Breast epithelium (tissue), 4 donors: ENCODE measurements around the gene LYSMD2. TPM values are rescaled to one million over a fixed set of nuclear protein-coding genes. Genes with fewer than 3 reads are reported as not detected.
A peak's percentile ranks its signal among the peaks of the same experiment; 100 is the strongest.
"Not testable (repeated sequence)": the region's sequence is repeated elsewhere in the genome, so short reads cannot be mapped to it uniquely, and the experiment has no call there.

Source experiments
- DNase-seq, 2 donors: peaks; one replicate each; pipeline ENCODE4 v3.0.0-alpha.2; 2019; ENCODE audit warnings: low spot score in 2 of 2
- H3K27ac ChIP-seq, 2 donors: fragments of 200-600 bp; sonication (generic) in 1 of 2; one replicate each; pipeline ENCODE4 v1.5.1; 2016 to 2019; ENCODE audit warnings: mild to moderate bottlenecking in 1 of 2
- H3K27me3 ChIP-seq, 2 donors: fragments of 200-600 bp; sonication (generic) in 1 of 2; one replicate each; pipeline versions ENCODE4 v1.5.1 to v1.6.0; 2017 to 2019; ENCODE audit warnings: control low read depth in 1 of 2, mild to moderate bottlenecking in 1 of 2
- H3K36me3 ChIP-seq: fragments of 200-600 bp; one replicate; pipeline ENCODE4 v1.5.1; 2019
- H3K4me1 ChIP-seq, 2 donors: fragments of 200-600 bp; sonication (generic); one replicate each; pipeline ENCODE4 v1.5.1; 2016 to 2019; ENCODE audit warnings: control low read depth in 1 of 2
- H3K4me3 ChIP-seq, 3 donors: fragments of 200-600 bp; sonication (generic); 1 replicate in 2 of 3; 2 replicates in 1 of 3; pipeline ENCODE4 v1.5.1; 2016 to 2019; ENCODE audit warnings: mild to moderate bottlenecking in 3 of 3, moderate library complexity in 2 of 3
- H3K9me3 ChIP-seq, 2 donors: fragments of 200-600 bp; sonication (generic) in 1 of 2; one replicate each; pipeline ENCODE4 v1.5.1; 2016 to 2019; ENCODE audit warnings: control low read depth in 1 of 2
- CTCF ChIP-seq, 3 donors: fragments of 450-650 bp; IDR thresholded peaks; one replicate each; pipeline ENCODE4 v1.5.1; 2016 to 2017; ENCODE audit warnings: antibody characterized with exemption in 3 of 3, mild to moderate bottlenecking in 3 of 3, moderate library complexity in 3 of 3
- POLR2A ChIP-seq: fragments of 450-650 bp; IDR thresholded peaks from one replicate; pipeline ENCODE4 v1.6.1; 2016; ENCODE audit warnings: antibody characterized with exemption, mild to moderate bottlenecking, moderate library complexity
- POLR2AphosphoS5 ChIP-seq, 3 donors: sonication (generic); formaldehyde crosslinking; IDR thresholded peaks; one replicate each; pipeline ENCODE4 v1.6.1; 2017; ENCODE audit warnings: antibody characterized with exemption in 3 of 3
- intact Hi-C: fragments of 100-400 bp; cut with DNase I; formaldehyde crosslinking; loops from one replicate; pipeline ENCODE4 v1.15.1; 2023; ENCODE audit warnings: low total_unique reads
- total RNA-seq, 3 donors: library from RNA; depleted of rRNA; stranded (reverse); fragments of >200 nt; gene quantifications; one replicate each; pipeline ENCODE4 v1.1.0, GENCODE V29; 2016

LYSMD2 gene
- total RNA-seq, result 10 to 100 TPM in 2 of 3 donors, 1 to 10 TPM in 1; 5.0 to 18.7 (median 15.8) TPM

- no peaks in the 10 kb centered on the region for H3K9me3 ChIP-seq
- TF ChIP-seq POLR2AphosphoS5 (IDR thresholded peaks at IDR 0.05) (no peak), CTCF (IDR thresholded peaks at IDR 0.05) (no peak), POLR2A (no peak)
- H3K27ac ChIP-seq, result peak within 1 kb of the TSS; percentile 74 to 89
- DNase-seq, result peak; percentile 53 to 58
- peak within 1 kb of the TSS; percentile 69 to 93 (median 79) for H3K4me3 ChIP-seq
- no peaks in the 10 kb centered on the region for H3K36me3 ChIP-seq
- no peaks in the 10 kb centered on the region for H3K27me3 ChIP-seq
- H3K4me1 ChIP-seq, result no peaks in the 10 kb centered on the region
- intact Hi-C loops, result no loop called here
Observed at GRCh38 chr15:51737522-51738305, at the start of gene LYSMD2. LYSMD2 (minus strand) TSS chr15:51737655; CDS start chr15:51737622, 33 bp downstream.

- H3K27ac ChIP-seq, H3K9me3 ChIP-seq, H3K36me3 ChIP-seq, H3K4me1 ChIP-seq, H3K4me3 ChIP-seq, DNase-seq, intact Hi-C loops, H3K27me3 ChIP-seq: not testable (repeated sequence)
Observed at GRCh38 chr15:51787130-51787529, 49.7 kb upstream of the LYSMD2 start.

- no peak for TF ChIP-seq POLR2A
- no peak for TF ChIP-seq CTCF (IDR thresholded peaks at IDR 0.05)
- TF ChIP-seq POLR2AphosphoS5 (IDR thresholded peaks at IDR 0.05), result no peak
- no peaks in the 10 kb centered on the region for H3K4me1 ChIP-seq
Observed at GRCh38 chr15:51783967-51784366, 46.5 kb upstream of the LYSMD2 start.

GRCh38 chr15:51782357-51782896 lies 45.0 kb upstream of the LYSMD2 start:
- Histone ChIP-seq H3K36me3 (no peaks in the 10 kb centered on the region), H3K9me3 (no peaks in the 10 kb centered on the region), H3K27me3 (no peaks in the 10 kb centered on the region), H3K27ac (no peak overlapping the region), H3K4me3 (no peak overlapping the region), H3K4me1 (no peaks in the 10 kb centered on the region)
- no peak for DNase-seq
- no peak for TF ChIP-seq POLR2A
- TF ChIP-seq CTCF (IDR thresholded peaks at IDR 0.05), result no peak
- intact Hi-C loops, result no loop called here

More at GRCh38 chr15:51783967-51784366, 46.5 kb upstream of the LYSMD2 start:
- H3K27ac ChIP-seq, result no peak overlapping the region
- intact Hi-C loops, result no loop called here
- no peaks in the 10 kb centered on the region for H3K36me3 ChIP-seq
- no peak for DNase-seq
- no peaks in the 10 kb centered on the region for H3K27me3 ChIP-seq
- no peak overlapping the region for H3K4me3 ChIP-seq
- H3K9me3 ChIP-seq, result no peaks in the 10 kb centered on the region

- TF ChIP-seq POLR2AphosphoS5 (IDR thresholded peaks at IDR 0.05), result no peak
- no peak for TF ChIP-seq CTCF (IDR thresholded peaks at IDR 0.05)
- no peak for TF ChIP-seq POLR2A
- H3K27ac ChIP-seq, result no peak overlapping the region
- H3K36me3 ChIP-seq, result no peaks in the 10 kb centered on the region
- no peak for DNase-seq
- no peaks in the 10 kb centered on the region for H3K9me3 ChIP-seq
- no peak overlapping the region for H3K4me3 ChIP-seq
- H3K27me3 ChIP-seq, result no peaks in the 10 kb centered on the region
- H3K4me1 ChIP-seq, result peaks cover 0 to under 1% of the 10 kb centered on the region in 2 donors
- intact Hi-C loops, result no loop called here
Observed at GRCh38 chr15:51781506-51781905, 44.1 kb upstream of the LYSMD2 start.
